ENCODE measurements around the gene CYB561D2.

- TF ChIP-seq CTCF (IDR thresholded peaks at IDR 0.05; ENCODE audit: insufficient read depth, low read length, poor library complexity, severe bottlenecking) = no peak
- TF ChIP-seq EZH2phosphoT487 (conservative IDR thresholded peaks at IDR 0.05; ENCODE audit: low read length) = no peak
These were observed 14.0 kb downstream of the CYB561D2 start for GRCh38 chr3:50364573-50365079.

Measured in SU-DHL-6 (cell line).